ENCODE data around the gene LAMA2. TPM values are rescaled to one million over a fixed set of nuclear protein-coding genes. Genes with fewer than 3 reads are reported as not detected.

Gene LAMA2
- total and polyA plus RNA-seq, 2 donors: 54.2 to 190 TPM

GRCh38 chr6:129113637-129114036, 230.7 kb downstream of the LAMA2 start:
- 80% methylated on average over 1 of the region's 1 CpG for WGBS
- no peaks in the 10 kb centered on the region for H3K36me3 ChIP-seq (ENCODE audit: insufficient read depth)
- no peak overlapping the region for H3K27ac ChIP-seq (ENCODE audit: low read depth)

GRCh38 chr6:129114636-129115391, 231.9 kb downstream of the LAMA2 start:
- WGBS: 85% methylated on average over 5 of the region's 5 CpGs
- Histone ChIP-seq H3K4me1 (ENCODE audit: insufficient read depth) (no peaks in the 10 kb centered on the region), H3K4me3 (ENCODE audit: low read depth, low read length) (no peak overlapping the region), H3K27ac (ENCODE audit: low read depth) (no peak overlapping the region), H3K36me3 (ENCODE audit: insufficient read depth) (no peaks in the 10 kb centered on the region)
- no peak for DNase-seq (ENCODE audit: extremely low spot score)

More at GRCh38 chr6:129113637-129114036, 230.7 kb downstream of the LAMA2 start:
- no peak overlapping the region for H3K4me3 ChIP-seq (ENCODE audit: low read depth, low read length)
- H3K4me1 ChIP-seq (ENCODE audit: insufficient read depth): no peaks in the 10 kb centered on the region
- no peak for DNase-seq (ENCODE audit: extremely low spot score)

- no peaks in the 10 kb centered on the region for H3K36me3 ChIP-seq (ENCODE audit: insufficient read depth)
- H3K27ac ChIP-seq (ENCODE audit: low read depth): no peak overlapping the region
- WGBS: 75% methylated on average over 3 of the region's 3 CpGs
- no peak for DNase-seq (ENCODE audit: extremely low spot score)
- no peak overlapping the region for H3K4me3 ChIP-seq (ENCODE audit: low read depth, low read length)
- H3K4me1 ChIP-seq (ENCODE audit: insufficient read depth): no peaks in the 10 kb centered on the region
Measured at GRCh38 chr6:129115471-129115870, 232.5 kb downstream of the LAMA2 start.

- Histone ChIP-seq H3K4me3 (ENCODE audit: low read depth, low read length) (no peak overlapping the region), H3K36me3 (ENCODE audit: insufficient read depth) (no peaks in the 10 kb centered on the region), H3K4me1 (ENCODE audit: insufficient read depth) (no peaks in the 10 kb centered on the region), H3K27ac (ENCODE audit: low read depth) (no peak overlapping the region)
- 76% methylated on average over 5 of the region's 5 CpGs for WGBS
- DNase-seq (ENCODE audit: extremely low spot score): no peak
Measured at GRCh38 chr6:129117355-129117754, 234.4 kb downstream of the LAMA2 start.

GRCh38 chr6:129120856-129121638, 238.1 kb downstream of the LAMA2 start:
- DNase-seq (ENCODE audit: extremely low spot score): no peak
- H3K4me3 ChIP-seq (ENCODE audit: low read depth, low read length): no peak overlapping the region
- no peak overlapping the region for H3K27ac ChIP-seq (ENCODE audit: low read depth)
- 72% methylated on average over 3 of the region's 3 CpGs for WGBS
- H3K36me3 ChIP-seq (ENCODE audit: insufficient read depth): no peaks in the 10 kb centered on the region
- no peaks in the 10 kb centered on the region for H3K4me1 ChIP-seq (ENCODE audit: insufficient read depth)

GRCh38 chr6:129124347-129124746, 241.4 kb downstream of the LAMA2 start:
- H3K4me1 ChIP-seq (ENCODE audit: insufficient read depth): no peaks in the 10 kb centered on the region
- no peak for DNase-seq (ENCODE audit: extremely low spot score)
- no peak overlapping the region for H3K27ac ChIP-seq (ENCODE audit: low read depth)
- H3K4me3 ChIP-seq (ENCODE audit: low read depth, low read length): no peak overlapping the region
- no peaks in the 10 kb centered on the region for H3K36me3 ChIP-seq (ENCODE audit: insufficient read depth)
- 93% methylated on average over 1 of the region's 1 CpG for WGBS

- Histone ChIP-seq H3K4me1 (ENCODE audit: insufficient read depth) (no peaks in the 10 kb centered on the region), H3K4me3 (ENCODE audit: low read depth, low read length) (no peak overlapping the region), H3K27ac (ENCODE audit: low read depth) (no peak overlapping the region), H3K36me3 (ENCODE audit: insufficient read depth) (no peaks in the 10 kb centered on the region)
- no peak for DNase-seq (ENCODE audit: extremely low spot score)
Measured at GRCh38 chr6:129130106-129130505, 247.2 kb downstream of the LAMA2 start.

- WGBS: 61% methylated on average over 3 of the region's 3 CpGs
- H3K36me3 ChIP-seq (ENCODE audit: insufficient read depth): no peaks in the 10 kb centered on the region
- no peak overlapping the region for H3K4me3 ChIP-seq (ENCODE audit: low read depth, low read length)
- DNase-seq (ENCODE audit: extremely low spot score): no peak
- no peaks in the 10 kb centered on the region for H3K4me1 ChIP-seq (ENCODE audit: insufficient read depth)
- peak overlapping the region; percentile 50 for H3K27ac ChIP-seq (ENCODE audit: low read depth)
Measured at GRCh38 chr6:129130959-129131681, 248.2 kb downstream of the LAMA2 start.

- DNase-seq (ENCODE audit: extremely low spot score): no peak
- 42% methylated on average over 5 of the region's 5 CpGs for WGBS
- Histone ChIP-seq H3K4me1 (ENCODE audit: insufficient read depth) (no peaks in the 10 kb centered on the region), H3K4me3 (ENCODE audit: low read depth, low read length) (no peak overlapping the region), H3K27ac (ENCODE audit: low read depth) (peak overlapping the region; percentile 18), H3K36me3 (ENCODE audit: insufficient read depth) (no peaks in the 10 kb centered on the region)
Measured at GRCh38 chr6:129133770-129134192, 250.8 kb downstream of the LAMA2 start.

- Histone ChIP-seq H3K27ac (ENCODE audit: low read depth) (peak overlapping the region; percentile 64), H3K4me3 (ENCODE audit: low read depth, low read length) (no peak overlapping the region), H3K36me3 (ENCODE audit: insufficient read depth) (no peaks in the 10 kb centered on the region), H3K4me1 (ENCODE audit: insufficient read depth) (no peaks in the 10 kb centered on the region)
- no peak for DNase-seq (ENCODE audit: extremely low spot score)
Measured at GRCh38 chr6:129134535-129134934, 251.6 kb downstream of the LAMA2 start.

- no peak for DNase-seq (ENCODE audit: extremely low spot score)
- Histone ChIP-seq H3K36me3 (ENCODE audit: insufficient read depth) (no peaks in the 10 kb centered on the region), H3K4me1 (ENCODE audit: insufficient read depth) (no peaks in the 10 kb centered on the region), H3K4me3 (ENCODE audit: low read depth, low read length) (no peak overlapping the region), H3K27ac (ENCODE audit: low read depth) (no peak overlapping the region)
- 63% methylated on average over 1 of the region's 1 CpG for WGBS
Measured at GRCh38 chr6:129135451-129135850, 252.5 kb downstream of the LAMA2 start.

GRCh38 chr6:129136751-129137150, 253.8 kb downstream of the LAMA2 start:
- no peaks in the 10 kb centered on the region for H3K36me3 ChIP-seq (ENCODE audit: insufficient read depth)
- 95% methylated on average over 4 of the region's 4 CpGs for WGBS
- H3K27ac ChIP-seq (ENCODE audit: low read depth): no peak overlapping the region
- H3K4me3 ChIP-seq (ENCODE audit: low read depth, low read length): no peak overlapping the region
- H3K4me1 ChIP-seq (ENCODE audit: insufficient read depth): no peaks in the 10 kb centered on the region
- DNase-seq (ENCODE audit: extremely low spot score): no peak

GRCh38 chr6:129138739-129139405, 255.9 kb downstream of the LAMA2 start:
- Histone ChIP-seq H3K4me3 (ENCODE audit: low read depth, low read length) (no peak overlapping the region), H3K4me1 (ENCODE audit: insufficient read depth) (no peaks in the 10 kb centered on the region), H3K27ac (ENCODE audit: low read depth) (no peak overlapping the region), H3K36me3 (ENCODE audit: insufficient read depth) (no peaks in the 10 kb centered on the region)
- no peak for DNase-seq (ENCODE audit: extremely low spot score)
- WGBS: 89% methylated on average over 4 of the region's 4 CpGs

All from urinary bladder (tissue), 4 donors.